ENCODE results near the gene SOBP.
A peak's percentile ranks its signal among the peaks of the same experiment; 100 is the strongest.

Gene SOBP

GRCh38 chr6:107495971-107496370 is 6.1 kb downstream of the SOBP start:
- DNase-seq (ENCODE audit: low read depth), result no peak
- H3K4me3 ChIP-seq (ENCODE audit: low read length), result no peak overlapping the region
- TF ChIP-seq, protein P1, sequence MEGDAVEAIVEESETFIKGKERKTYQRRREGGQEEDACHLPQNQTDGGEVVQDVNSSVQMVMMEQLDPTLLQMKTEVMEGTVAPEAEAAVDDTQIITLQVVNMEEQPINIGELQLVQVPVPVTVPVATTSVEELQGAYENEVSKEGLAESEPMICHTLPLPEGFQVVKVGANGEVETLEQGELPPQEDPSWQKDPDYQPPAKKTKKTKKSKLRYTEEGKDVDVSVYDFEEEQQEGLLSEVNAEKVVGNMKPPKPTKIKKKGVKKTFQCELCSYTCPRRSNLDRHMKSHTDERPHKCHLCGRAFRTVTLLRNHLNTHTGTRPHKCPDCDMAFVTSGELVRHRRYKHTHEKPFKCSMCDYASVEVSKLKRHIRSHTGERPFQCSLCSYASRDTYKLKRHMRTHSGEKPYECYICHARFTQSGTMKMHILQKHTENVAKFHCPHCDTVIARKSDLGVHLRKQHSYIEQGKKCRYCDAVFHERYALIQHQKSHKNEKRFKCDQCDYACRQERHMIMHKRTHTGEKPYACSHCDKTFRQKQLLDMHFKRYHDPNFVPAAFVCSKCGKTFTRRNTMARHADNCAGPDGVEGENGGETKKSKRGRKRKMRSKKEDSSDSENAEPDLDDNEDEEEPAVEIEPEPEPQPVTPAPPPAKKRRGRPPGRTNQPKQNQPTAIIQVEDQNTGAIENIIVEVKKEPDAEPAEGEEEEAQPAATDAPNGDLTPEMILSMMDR (IDR thresholded peaks at IDR 0.05; ENCODE audit: insufficient read depth, low read depth, low read length, missing control alignments), result no peak

- DNase-seq (ENCODE audit: low read depth), result no peak
- TF ChIP-seq, protein P1 (IDR thresholded peaks at IDR 0.05; ENCODE audit: insufficient read depth, low read depth, low read length, missing control alignments), result no peak
- H3K4me3 ChIP-seq (ENCODE audit: low read length), result no peak overlapping the region
These were observed 7.2 kb downstream of the SOBP start for GRCh38 chr6:107496892-107497684.

GRCh38 chr6:107504270-107505026 is 14.5 kb downstream of the SOBP start:
- DNase-seq (ENCODE audit: low read depth), result no peak
- TF ChIP-seq, protein P1 (IDR thresholded peaks at IDR 0.05; ENCODE audit: insufficient read depth, low read depth, low read length, missing control alignments), result no peak

DNA sequence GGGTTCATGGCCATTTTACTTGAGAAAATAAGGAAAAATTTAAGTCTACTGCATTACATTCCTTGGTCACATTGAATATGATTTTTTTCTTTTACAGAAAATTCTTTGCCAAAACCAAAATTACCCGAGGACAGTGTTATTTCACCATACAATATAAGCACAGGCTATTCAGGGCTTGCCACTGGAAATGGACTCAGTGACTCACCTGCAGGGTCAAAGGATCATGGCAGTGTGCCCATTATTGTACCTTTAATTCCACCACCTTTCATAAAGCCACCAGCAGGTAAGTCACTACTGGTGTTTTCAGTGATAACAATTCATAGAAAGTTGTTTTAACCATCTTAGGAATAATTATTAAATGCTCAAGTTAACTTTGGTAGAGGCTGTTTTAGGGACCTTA is 16.2 kb downstream of the SOBP start:
- H3K4me3 ChIP-seq (ENCODE audit: low read length), result no peak overlapping the region
- DNase-seq (ENCODE audit: low read depth), result peak; percentile 36
- TF ChIP-seq, protein P1 (IDR thresholded peaks at IDR 0.05; ENCODE audit: insufficient read depth, low read depth, low read length, missing control alignments), result no peak

More at GRCh38 chr6:107504270-107505026, 14.5 kb downstream of the SOBP start:
- no peak overlapping the region for H3K4me3 ChIP-seq (ENCODE audit: low read length)

GRCh38 chr6:107509506-107509905 is 19.6 kb downstream of the SOBP start:
- peak; percentile 23 for DNase-seq (ENCODE audit: low read depth)
- TF ChIP-seq, protein P1 (IDR thresholded peaks at IDR 0.05; ENCODE audit: insufficient read depth, low read depth, low read length, missing control alignments), result no peak
- no peak overlapping the region for H3K4me3 ChIP-seq (ENCODE audit: low read length)

- TF ChIP-seq, protein P1 (IDR thresholded peaks at IDR 0.05; ENCODE audit: insufficient read depth, low read depth, low read length, missing control alignments), result no peak
- no peak for DNase-seq (ENCODE audit: low read depth)
- H3K4me3 ChIP-seq (ENCODE audit: low read length), result no peak overlapping the region
These were observed 20.2 kb downstream of the SOBP start for GRCh38 chr6:107510108-107510507.

Data from epithelial cell of esophagus (primary cell).